Renal cortex interstitium (tissue), 15 donors: ENCODE measurements around the gene TNRC6B. TPM values are rescaled to one million over a fixed set of nuclear protein-coding genes. Genes with fewer than 3 reads are reported as not detected.
"Not testable (repeated sequence)": the region's sequence is repeated elsewhere in the genome, so short reads cannot be mapped to it uniquely, and the experiment has no call there.

Source experiments
- DNase-seq, 11 donors: peaks; one replicate each; pipeline ENCODE4 v3.0.0-alpha.2; 2013; ENCODE audit warnings: low read depth in 9 of 11, low spot score in 4 of 11; ENCODE audit errors: extremely low read depth in 1 of 11
- long read RNA-seq, 16 experiments: transcript quantifications; one replicate each; lab custom pipeline, GENCODE V29; 2026
- polyA plus RNA-seq, 3 donors: library from polyadenylated mRNA; unstranded; fragments of 120-200 nt; gene quantifications; one replicate each; pipeline ENCODE4 v1.2.1, GENCODE V29; 2013; ENCODE audit not compliant: insufficient read length in 3 of 3

The TNRC6B gene
- 10 to 100 TPM; 12.2 to 15.7 (median 13.9) TPM for polyA plus RNA-seq
- long read RNA-seq, donor 1, partial matches to known transcripts, result 0 of 1 reads
- long read RNA-seq, donor 1, other reads (novel, unspliced or antisense), result 0 of 1 reads
- long read RNA-seq, donor 2, result 0 reads
- long read RNA-seq, donor 3, partial matches to known transcripts, result 0 of 1 reads
- long read RNA-seq, donor 3, other reads (novel, unspliced or antisense), result 0 of 1 reads
- long read RNA-seq, donor 4, partial matches to known transcripts, result 0 of 1 reads
- long read RNA-seq, donor 4, other reads (novel, unspliced or antisense), result 0 of 1 reads
- long read RNA-seq, donor 5, result 0 reads
- long read RNA-seq, donor 6, partial matches to known transcripts, result 7 of 8 reads
- long read RNA-seq, donor 6, other reads (novel, unspliced or antisense), result 0 of 8 reads
- long read RNA-seq, donor 7, result 0 reads
- long read RNA-seq, donor 8, partial matches to known transcripts, result 0 of 3 reads
- long read RNA-seq, donor 8, other reads (novel, unspliced or antisense), result 0 of 3 reads
- long read RNA-seq, donor 9, partial matches to known transcripts, result 6 of 6 reads
- long read RNA-seq, donor 9, other reads (novel, unspliced or antisense), result 0 of 6 reads
- long read RNA-seq, donor 10, result 0 reads
- long read RNA-seq, donor 11, partial matches to known transcripts, result 0 of 1 reads
- long read RNA-seq, donor 11, other reads (novel, unspliced or antisense), result 0 of 1 reads
- long read RNA-seq, donor 12, result 0 reads
- long read RNA-seq, donor 13, result 0 reads
- long read RNA-seq, donor 14, result 0 reads
- long read RNA-seq, donor 15, partial matches to known transcripts, result 0 of 1 reads
- long read RNA-seq, donor 15, other reads (novel, unspliced or antisense), result 0 of 1 reads
- long read RNA-seq, donor 16, result 0 reads

DNA sequence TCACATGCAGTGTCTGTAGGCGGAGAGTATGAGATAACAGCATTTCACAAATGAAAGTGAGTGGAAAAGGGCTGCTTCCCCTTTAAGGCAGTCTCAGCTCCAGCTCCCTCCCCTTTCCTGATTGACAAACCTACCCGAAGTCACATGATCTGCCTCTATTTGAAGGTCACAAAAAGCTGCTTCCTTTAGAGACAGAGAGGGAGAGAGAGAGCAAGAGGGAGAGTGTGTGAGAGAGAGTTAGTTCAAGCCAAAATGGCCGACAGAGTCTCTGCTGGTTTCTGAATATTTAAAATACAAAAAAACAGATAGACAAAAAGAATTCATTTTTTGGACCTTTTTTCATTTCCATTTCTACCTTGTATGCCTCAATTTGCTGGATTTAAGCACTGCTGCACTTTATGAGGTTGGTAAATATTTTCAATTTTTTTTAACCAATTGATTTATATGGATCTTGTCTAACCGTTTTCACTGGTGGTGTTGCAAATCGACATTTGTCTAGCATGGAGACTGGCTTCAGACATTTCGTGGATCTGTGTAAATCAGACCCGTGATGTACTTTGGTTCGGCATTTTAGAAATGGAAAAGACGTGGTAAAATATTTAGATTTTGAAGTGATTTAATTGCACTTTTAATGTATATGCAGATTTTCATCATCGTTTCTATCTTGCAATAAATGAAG, at the start of gene TNRC6B:
Gene TNRC6B, plus strand, starts transcription at position 188 of the 679 bp plus-strand sequence. Its CDS starts 211 bp downstream, at position 399.
- peak; percentile 87 to 98 (median 90) for DNase-seq

GRCh38 chr22:40128989-40129388, 48.7 kb upstream of the TNRC6B start:
- DNase-seq, result no peak

DNA sequence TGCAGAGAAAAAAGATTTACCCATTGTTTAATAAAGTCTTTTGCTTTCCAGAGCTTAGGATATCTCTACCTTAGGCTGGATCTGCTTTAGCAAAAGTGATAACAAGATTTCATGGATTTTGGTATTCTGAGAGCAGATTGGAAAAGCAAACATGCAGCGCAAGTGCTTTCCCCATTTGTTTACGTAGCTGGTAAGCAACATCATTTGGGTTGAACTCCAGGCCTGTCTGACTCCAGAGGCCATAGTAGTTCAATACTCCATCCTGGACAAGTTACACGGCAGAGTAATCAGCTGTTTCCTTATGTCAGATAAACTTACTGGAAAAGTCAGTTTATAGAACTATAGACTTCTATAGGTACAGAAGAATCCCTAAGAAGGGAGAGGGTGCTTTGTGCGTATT, 40.6 kb upstream of the TNRC6B start:
- no peak for DNase-seq

DNA sequence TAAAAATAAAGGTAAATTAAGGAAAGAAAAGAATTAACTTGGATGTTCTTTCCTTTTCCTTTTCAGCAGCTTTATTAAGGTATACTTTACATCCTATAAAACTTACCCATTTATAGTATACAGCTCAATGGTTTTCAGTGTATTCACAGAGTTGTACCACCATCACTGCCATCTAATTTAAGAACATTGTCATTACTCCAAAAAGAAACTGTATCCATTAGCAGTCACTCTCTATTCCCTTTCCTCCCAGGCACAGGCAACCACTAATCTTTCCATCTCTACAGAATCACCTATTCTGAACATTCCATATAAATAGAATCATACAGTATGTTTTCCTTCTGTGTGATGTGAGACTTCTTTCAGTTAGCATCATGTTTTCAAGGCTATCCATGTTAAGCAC, 38.9 kb upstream of the TNRC6B start:
- DNase-seq, result no peak

GRCh38 chr22:40147388-40148176, 30.1 kb upstream of the TNRC6B start:
- DNase-seq, result no peak

DNA sequence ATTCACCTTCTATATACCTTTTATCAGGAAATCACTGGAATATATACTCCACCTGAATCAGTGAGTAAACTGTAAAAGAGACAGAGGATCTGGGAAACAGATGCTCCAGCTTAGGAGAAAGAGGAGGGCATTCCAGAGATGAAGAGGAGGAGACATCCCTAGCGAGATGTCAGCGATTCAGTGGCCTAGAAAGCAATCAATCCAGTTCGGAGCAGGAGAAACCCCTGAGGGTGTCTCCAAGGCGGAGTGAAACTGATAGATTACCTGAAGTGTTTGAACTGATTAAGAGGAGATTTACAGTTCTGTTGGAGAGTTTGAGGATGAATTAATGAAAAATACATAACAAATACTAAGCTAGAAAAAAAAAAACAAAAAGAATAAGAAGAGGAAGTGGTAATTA, 24.5 kb upstream of the TNRC6B start:
- DNase-seq, result no peak

DNA sequence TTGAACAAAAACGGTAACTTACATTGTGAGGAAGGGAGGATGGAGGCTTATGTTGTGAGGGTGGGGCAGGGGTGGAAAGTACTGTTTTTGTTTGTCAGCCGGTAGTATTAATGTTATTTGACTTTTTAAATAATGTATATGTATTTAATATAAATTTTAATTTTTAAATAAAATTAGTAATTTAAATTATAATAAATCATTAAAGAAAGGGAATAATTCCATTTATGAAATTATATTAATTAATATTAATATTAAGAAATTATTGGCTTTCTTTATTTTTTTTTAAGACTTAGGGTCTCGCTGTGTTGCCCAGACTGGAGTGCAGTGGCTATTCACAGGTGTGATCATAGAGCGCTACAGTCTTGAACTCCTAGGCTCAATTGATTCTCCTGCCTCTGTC, 24.0 kb upstream of the TNRC6B start:
- DNase-seq, result no peak

DNA sequence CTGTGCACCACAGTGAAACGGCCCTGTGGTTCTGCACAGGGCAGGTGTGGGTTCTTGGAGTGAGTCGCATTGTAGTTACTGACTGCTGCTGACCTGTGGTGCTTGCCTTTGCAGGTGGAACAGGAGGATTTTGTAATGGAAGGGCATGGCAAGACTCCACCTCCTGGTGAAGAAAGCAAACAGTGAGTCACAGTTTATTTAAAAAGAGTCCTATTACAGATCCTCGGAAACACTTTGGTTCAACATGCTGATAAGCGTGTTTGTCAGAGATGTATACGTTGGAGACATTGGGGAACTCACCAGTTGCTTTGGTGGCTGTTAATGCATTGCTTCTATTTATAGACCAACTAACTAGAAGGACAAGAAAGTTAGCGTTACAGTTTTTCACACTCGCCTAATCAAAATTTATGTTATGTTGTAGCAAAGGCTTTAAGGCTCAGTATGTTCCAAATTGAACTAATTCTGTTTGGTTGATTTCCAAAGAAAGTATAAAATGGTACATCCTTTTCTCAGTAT, 21.7 kb upstream of the TNRC6B start:
- no peak for DNase-seq

GRCh38 chr22:40156682-40157081, 21.0 kb upstream of the TNRC6B start:
- not testable (repeated sequence) for DNase-seq

DNA sequence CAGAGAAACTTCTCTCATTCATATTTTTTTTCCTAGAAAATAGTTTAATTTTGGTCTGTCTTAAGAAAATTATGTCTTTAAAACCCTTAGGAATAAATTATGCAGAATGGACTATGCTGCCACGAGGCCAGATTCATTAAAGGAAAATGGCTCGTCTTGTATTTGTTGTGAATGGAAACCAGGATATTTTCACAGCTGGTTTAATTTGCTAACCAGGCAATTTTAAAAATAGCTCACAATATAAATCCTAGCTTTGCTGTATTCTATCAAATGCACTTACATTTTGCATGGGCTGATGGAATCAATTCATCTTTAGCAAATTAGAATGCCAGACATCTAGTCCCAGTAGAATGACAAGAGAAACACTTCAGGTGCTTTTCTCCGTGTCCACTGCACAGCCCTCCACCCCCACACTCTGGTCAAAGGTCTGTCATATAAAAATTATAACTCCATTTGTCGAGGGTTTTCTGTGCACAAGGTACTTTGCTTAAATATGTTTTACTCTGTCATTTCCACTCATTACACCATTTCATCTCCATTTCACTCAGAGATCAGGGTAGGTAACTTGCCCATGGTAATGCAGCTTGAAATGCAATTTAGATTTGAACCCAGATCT, 20.3 kb upstream of the TNRC6B start:
- DNase-seq, result peak in 1 of 11 donors; percentile 30

- DNase-seq, result no peak
Observed at GRCh38 chr22:40161194-40161593, 16.5 kb upstream of the TNRC6B start.

DNA sequence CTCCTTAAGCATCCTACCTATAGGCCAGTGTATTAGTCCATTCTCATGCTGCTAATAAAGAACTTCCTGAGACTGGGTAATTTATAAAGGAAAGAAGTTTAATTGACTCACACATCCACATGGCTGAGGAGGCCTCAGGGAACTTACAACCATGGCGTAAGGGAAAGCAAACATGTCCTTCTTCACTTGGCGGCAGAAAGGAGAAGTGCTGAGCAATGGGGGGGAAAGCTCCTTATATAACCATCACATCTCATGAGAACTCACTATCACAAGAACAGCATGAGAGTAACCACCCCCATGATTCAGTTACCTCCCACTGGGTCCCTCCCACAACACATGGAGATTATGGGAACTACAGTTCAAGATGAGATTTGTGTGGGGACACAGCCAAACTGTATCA, 12.2 kb upstream of the TNRC6B start:
- DNase-seq, result not testable (repeated sequence)

GRCh38 chr22:40175611-40176244, 2.0 kb upstream of the TNRC6B start:
- no peak for DNase-seq

- DNase-seq, result no peak
Observed at GRCh38 chr22:40176921-40177737, 596 bp upstream of the TNRC6B start.

- peak in 9 of 11 donors; percentile 43 to 75 (median 66) for DNase-seq
Observed at GRCh38 chr22:40178417-40179409, 988 bp downstream of the TNRC6B start.

DNA sequence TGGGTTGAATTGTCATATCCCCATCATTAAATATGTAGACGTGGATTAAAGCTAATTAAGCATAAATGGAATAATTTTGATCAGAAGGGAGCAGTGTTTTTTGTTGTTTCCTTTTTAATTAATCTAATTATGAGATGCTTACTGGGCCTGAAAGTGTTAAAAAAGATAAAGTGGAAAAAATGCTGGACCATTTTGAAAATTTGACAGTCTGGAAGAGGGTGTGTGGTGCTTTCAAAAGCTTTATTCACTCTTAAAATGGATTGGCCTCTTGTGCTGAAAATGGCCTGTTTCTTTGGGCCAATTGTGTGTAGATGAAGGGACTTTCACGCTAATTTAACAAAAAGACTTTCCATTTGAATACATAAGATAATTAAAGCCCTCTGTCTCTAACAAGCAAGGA, 1.8 kb downstream of the TNRC6B start:
- no peak for DNase-seq
